SK-N-MC (cell line): ENCODE measurements around the gene MICA.
"Not testable (repeated sequence)": the region's sequence is repeated elsewhere in the genome, so short reads cannot be mapped to it uniquely, and the experiment has no call there.

Experiments
- DNase-seq: peaks from one replicate; pipeline ENCODE4 v3.0.0-alpha.2; 2011; ENCODE audit warnings: low read depth, low spot score
- H3K27ac ChIP-seq: fragments of 200-600 bp; sonication (generic); 2 replicates; pipeline ENCODE4 v1.5.1; 2016; ENCODE audit warnings: mixed run types
- H3K36me3 ChIP-seq: fragments of 200-600 bp; sonication (generic); 2 replicates; pipeline ENCODE4 v1.6.1; 2017; ENCODE audit warnings: antibody characterized with exemption, low read length, mixed read lengths; ENCODE audit not compliant: insufficient read depth
- H3K4me3 ChIP-seq: fragments of 200-600 bp; sonication (generic); 2 replicates; pipeline ENCODE4 v1.5.1; 2016
- H3K9ac ChIP-seq: fragments of 200-600 bp; sonication (generic); 2 replicates; pipeline ENCODE4 v1.8.0; 2017; ENCODE audit warnings: mixed run types, mixed read lengths; ENCODE audit not compliant: insufficient read length
- H3K9me3 ChIP-seq: fragments of 200-600 bp; sonication (generic); 2 replicates; pipeline ENCODE4 v1.6.1; 2017; ENCODE audit warnings: low read depth, mild to moderate bottlenecking, antibody characterized with exemption, low read length, moderate library complexity, mixed read lengths
- EZH2 ChIP-seq: fragments of 200-600 bp; sonication (generic); IDR thresholded peaks from one replicate; pipeline ENCODE4 v1.6.1; 2017; ENCODE audit warnings: antibody characterized with exemption
- FOXP2 ChIP-seq: optimal IDR thresholded peaks from 2 replicates; pipeline ENCODE3; 2011; ENCODE audit warnings: mild to moderate bottlenecking, moderate library complexity; ENCODE audit not compliant: insufficient read depth; ENCODE audit errors: extremely low read length, control extremely low read depth
- POLR2AphosphoS5 ChIP-seq: IDR thresholded peaks from 2 replicates; pipeline ENCODE4 v1.6.1; 2012; ENCODE audit warnings: mild to moderate bottlenecking, low read depth, low read length, borderline replicate concordance

MICA gene

DNA sequence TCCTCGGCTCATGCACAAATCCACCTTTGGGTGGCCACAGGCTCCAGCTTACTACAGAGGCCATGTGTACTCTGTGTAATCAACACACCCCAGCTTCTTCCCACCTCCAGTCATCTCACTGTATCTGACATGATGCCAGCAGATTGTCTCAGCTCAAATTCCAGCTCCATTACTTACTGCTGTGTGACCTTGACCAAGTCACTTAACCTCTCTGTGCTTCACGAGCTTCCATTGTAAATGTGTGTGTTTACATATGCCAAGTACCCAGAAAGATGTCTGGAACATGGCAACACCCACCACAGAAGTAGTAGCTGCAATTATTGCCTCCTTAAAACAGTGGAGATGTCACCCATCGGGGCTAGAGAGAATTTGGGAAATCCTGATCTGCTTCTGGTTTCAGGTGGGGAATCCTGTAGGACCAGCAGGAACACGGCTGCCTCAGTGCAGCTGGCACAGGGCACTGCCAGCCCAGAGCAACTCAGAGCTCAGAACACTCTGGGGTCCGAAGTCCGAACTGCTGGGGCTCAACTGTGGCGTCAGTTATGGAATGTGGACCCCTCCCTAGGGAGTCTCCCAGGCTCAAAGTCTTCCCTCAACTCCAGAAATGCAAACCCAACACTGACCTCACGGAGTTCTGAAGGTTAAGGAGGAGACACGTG is 25.2 kb upstream of the MICA start:
- Histone ChIP-seq H3K4me3 (no peak overlapping the region), H3K36me3 (no peaks in the 10 kb centered on the region), H3K27ac (no peak overlapping the region), H3K9ac (no peak overlapping the region), H3K9me3 (no peaks in the 10 kb centered on the region)
- no peak for DNase-seq
- TF ChIP-seq EZH2 (no peak), FOXP2 (no peak), POLR2AphosphoS5 (no peak)

DNA sequence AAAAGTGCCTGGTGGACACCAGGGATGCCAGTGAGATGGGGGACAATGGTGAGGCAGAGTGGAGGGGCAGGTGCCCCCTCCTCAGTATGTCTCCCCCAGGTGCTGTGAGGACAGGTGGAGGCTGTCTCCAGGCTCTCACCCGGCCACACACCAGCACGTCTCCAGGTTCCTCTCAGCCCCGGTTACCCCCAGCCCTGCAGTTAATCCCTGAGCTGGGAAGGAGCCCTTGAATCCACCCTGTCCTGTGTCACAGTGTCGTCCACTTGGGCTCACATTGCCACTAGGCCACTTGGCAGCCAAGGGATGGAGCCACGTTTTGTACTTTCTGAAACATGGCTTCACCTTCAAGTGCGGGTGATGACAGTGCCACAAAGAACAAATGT is 24.7 kb upstream of the MICA start:
- DNase-seq = no peak
- Histone ChIP-seq H3K27ac (no peak overlapping the region), H3K4me3 (no peak overlapping the region), H3K9ac (no peak overlapping the region), H3K9me3 (no peaks in the 10 kb centered on the region), H3K36me3 (no peaks in the 10 kb centered on the region)
- TF ChIP-seq EZH2 (no peak), POLR2AphosphoS5 (no peak), FOXP2 (no peak)

DNA sequence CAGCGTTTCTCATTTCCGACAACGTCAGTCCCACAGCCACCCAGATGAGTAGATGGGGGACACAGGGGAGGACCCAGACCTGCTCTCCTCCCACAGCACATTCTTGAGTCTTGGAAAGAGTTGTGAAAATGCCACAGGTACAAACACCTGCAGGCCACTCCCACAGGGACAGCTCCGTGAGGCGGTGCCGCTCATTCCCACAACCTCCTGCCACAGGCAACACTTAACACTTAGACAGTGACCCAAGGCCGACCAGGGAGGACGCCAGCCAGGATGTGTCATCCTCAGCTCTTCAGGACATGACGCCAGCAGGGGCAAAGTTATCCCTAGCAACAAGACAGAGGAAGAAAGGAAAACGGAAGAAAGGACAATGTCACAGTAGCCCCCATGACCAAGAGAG is 23.5 kb upstream of the MICA start:
- Histone ChIP-seq H3K9ac (no peak overlapping the region), H3K27ac (no peak overlapping the region), H3K4me3 (no peak overlapping the region), H3K9me3 (no peaks in the 10 kb centered on the region), H3K36me3 (no peaks in the 10 kb centered on the region)
- TF ChIP-seq POLR2AphosphoS5 (no peak), EZH2 (no peak), FOXP2 (no peak)
- no peak for DNase-seq

DNA sequence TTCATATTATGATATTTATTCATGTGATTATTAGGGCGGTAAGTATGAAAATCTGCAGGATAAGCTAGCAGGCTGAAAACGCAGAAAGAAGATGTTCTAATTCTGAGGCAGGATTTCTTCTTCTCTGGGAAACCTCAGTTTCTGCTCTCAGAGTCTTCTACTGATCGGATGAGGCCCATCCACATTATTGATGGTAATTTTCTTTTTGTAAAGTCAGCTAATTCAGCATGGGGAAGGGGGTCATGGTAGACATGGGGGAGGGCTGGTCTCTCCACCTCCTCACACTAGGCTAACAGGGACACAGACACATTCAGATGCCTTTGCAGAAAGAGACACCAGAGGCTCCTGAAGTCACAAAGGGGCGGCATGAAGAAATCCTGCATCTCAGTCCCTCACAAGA is 21.7 kb upstream of the MICA start:
- Histone ChIP-seq H3K27ac (no peak overlapping the region), H3K4me3 (no peak overlapping the region), H3K36me3 (no peaks in the 10 kb centered on the region), H3K9me3 (no peaks in the 10 kb centered on the region), H3K9ac (no peak overlapping the region)
- TF ChIP-seq EZH2 (no peak), POLR2AphosphoS5 (no peak), FOXP2 (no peak)
- no peak for DNase-seq

DNA sequence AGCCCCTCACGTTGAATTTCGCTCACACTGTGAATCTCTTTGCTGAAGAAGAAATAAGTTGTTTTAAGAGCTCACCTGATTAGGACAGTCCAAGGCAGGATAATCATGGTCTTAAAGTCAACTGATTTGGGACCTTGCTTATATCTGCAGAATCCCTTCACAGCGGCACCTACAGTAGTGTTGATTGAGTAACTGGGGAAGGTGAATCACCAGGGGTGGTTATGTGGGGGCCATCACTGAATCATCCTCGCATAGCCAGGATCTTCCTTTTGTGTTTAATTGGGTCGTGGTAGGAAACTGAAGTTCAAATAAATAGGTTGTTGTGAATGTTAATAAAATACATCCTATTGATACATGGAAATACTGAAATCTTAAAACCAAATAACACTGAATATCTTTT is 20.2 kb upstream of the MICA start:
- Histone ChIP-seq H3K9ac (no peak overlapping the region), H3K36me3 (no peaks in the 10 kb centered on the region), H3K9me3 (no peaks in the 10 kb centered on the region), H3K4me3 (no peak overlapping the region), H3K27ac (no peak overlapping the region)
- TF ChIP-seq POLR2AphosphoS5 (no peak), FOXP2 (no peak), EZH2 (no peak)
- no peak for DNase-seq

DNA sequence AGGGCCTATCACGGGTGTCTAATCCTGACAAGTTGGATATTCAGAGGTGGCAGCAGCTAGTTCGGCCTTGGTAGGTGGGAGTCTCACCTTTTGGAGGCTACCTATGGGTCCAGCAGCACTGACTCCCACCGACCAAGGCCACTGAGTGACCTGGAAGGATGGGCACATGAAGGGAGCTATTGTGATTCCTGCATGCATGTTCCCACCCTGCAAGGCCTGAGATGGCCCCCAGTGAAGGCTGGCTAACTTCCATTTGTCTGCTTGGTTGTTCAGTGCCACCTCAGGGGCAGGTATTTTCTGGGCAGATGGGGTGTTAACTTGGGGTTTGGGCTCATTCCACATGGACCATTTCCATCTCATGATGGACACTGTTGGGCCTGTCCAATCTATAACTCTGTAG is 18.4 kb upstream of the MICA start:
- Histone ChIP-seq H3K9me3 (no peaks in the 10 kb centered on the region), H3K4me3 (no peak overlapping the region), H3K36me3 (no peaks in the 10 kb centered on the region), H3K27ac (no peak overlapping the region), H3K9ac (no peak overlapping the region)
- no peak for TF ChIP-seq POLR2AphosphoS5
- DNase-seq = no peak

DNA sequence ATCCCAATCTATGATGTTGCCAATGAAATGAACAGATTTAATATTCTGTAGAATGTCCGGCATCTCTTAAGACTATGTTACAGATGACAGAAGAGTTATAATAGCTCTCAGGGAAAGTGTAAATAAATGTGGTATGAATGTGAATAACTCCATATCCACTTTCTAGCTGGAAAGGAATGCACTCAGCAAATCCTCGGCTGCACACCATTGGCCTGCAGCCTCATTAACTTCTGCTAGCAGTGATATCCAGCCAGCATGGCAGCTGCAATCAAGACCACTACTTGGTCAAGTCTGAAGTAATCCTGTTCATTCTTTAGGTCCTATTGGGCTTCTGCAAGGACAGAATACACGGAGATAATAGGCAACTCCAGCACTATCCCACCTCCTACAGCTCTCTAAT is 17.3 kb upstream of the MICA start:
- Histone ChIP-seq H3K36me3 (no peaks in the 10 kb centered on the region), H3K9me3 (no peaks in the 10 kb centered on the region), H3K27ac (no peak overlapping the region), H3K9ac (no peak overlapping the region), H3K4me3 (no peak overlapping the region)
- no peak for TF ChIP-seq POLR2AphosphoS5
- no peak for TF ChIP-seq EZH2
- TF ChIP-seq FOXP2 = no peak
- DNase-seq = no peak

DNA sequence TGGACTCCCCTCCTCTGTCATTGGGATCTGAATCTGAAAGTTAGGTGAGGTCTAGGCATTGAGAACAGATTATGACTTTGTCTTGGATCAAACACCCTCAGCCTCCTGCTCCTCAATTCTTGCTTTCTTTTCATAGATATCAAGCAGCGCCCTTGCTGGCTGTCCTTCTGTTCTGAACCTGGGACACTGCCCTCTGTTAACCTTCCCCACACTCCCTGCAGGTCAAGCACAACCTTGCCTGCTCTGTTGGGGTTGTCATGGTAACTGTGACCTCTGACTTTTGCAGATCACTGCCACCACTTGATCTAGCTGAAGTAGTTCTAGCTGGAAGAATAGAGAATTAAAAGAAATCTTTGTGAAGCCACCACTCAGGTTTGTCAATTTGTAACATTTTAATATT is 16.4 kb upstream of the MICA start:
- H3K4me3 ChIP-seq = no peak overlapping the region
- H3K9me3 ChIP-seq = no peaks in the 10 kb centered on the region
- TF ChIP-seq POLR2AphosphoS5 = no peak
- TF ChIP-seq FOXP2 = no peak
- H3K27ac ChIP-seq = no peak overlapping the region
- no peaks in the 10 kb centered on the region for H3K36me3 ChIP-seq
- H3K9ac ChIP-seq = no peak overlapping the region
- DNase-seq = no peak

DNA sequence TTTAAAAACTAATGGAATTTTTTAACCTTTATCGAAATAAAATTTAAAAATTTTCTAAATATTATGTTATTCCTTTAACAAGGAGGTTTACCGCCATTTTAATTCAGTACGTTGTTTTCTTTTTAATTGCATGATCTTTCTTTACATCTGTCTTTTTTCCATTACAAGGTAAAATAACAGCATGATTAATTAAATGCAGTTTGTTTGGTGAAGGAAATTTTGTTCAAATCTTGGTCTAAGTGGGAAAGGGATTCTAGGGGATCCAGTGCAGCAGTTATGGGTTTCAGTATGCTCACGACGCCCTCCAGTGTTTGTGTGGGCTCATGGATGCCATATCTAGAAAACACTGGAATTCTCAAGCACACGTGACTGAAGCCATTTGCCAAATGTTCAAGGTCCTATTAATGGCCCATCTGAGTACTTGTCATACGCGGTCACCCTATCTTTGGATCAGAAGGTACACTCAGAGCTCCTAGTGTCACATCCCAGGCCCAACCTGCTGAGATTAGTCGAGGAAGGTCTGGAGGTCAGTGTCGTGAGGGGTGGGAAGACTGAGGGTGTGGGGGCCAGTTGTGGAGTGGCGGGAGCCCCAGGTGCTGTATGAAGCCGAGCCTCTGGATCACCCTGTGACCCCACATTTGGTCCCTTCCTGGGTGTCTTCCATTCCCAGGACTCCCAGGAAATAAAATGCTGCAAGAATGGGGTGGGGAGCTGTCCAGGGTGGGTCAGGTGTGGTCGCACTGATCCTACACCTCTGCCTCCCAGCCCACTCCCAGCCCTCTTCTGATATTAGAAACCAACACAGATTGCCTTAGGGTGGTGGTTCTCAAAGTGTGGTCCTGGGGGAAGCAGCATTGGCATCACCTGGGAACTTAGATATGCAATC is 14.2 kb upstream of the MICA start:
- not testable (repeated sequence) for H3K9me3 ChIP-seq

DNA sequence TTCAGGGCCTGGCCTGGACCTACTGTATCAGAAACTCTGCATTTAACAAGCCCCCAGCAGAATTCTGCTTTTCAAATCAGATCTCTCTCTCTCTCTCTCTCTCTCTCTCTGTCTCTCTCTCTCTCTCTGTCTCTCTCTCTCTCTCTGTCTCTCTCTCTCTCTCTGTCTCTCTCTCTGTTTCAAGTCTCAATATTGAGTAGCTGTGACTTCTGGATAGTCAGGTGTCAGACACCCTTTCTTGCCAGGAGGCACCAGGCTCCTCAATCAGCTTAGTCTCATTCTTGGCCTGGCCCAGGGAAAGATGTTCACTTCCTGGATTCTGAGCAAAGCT is 13.6 kb upstream of the MICA start:
- H3K27ac ChIP-seq, H3K4me3 ChIP-seq, H3K9me3 ChIP-seq, H3K9ac ChIP-seq, DNase-seq, H3K36me3 ChIP-seq: not testable (repeated sequence)

More for the DNA sequence above, 14.2 kb upstream of the MICA start:
- not testable (repeated sequence) for H3K36me3 ChIP-seq, H3K4me3 ChIP-seq, H3K27ac ChIP-seq, DNase-seq, H3K9ac ChIP-seq
